ENCODE results near the gene ARHGEF12.

The ARHGEF12 gene

GRCh38 chr11:120394119-120394518 lies 57.9 kb downstream of the ARHGEF12 start:
- TF ChIP-seq ZNF274 (IDR thresholded peaks at IDR 0.05; ENCODE audit: low read depth, low read length): no peak
- H3K4me3 ChIP-seq (ENCODE audit: low read length): no peak overlapping the region

- H3K4me3 ChIP-seq (ENCODE audit: low read length): no peak overlapping the region
- TF ChIP-seq ZNF274 (IDR thresholded peaks at IDR 0.05; ENCODE audit: low read depth, low read length): no peak
Measured at GRCh38 chr11:120395778-120396177, 59.6 kb downstream of the ARHGEF12 start.

- no peak overlapping the region for H3K4me3 ChIP-seq (ENCODE audit: low read length)
- TF ChIP-seq ZNF274 (IDR thresholded peaks at IDR 0.05; ENCODE audit: low read depth, low read length): no peak
Measured at GRCh38 chr11:120398132-120398531, 61.9 kb downstream of the ARHGEF12 start.

GRCh38 chr11:120399307-120399706 lies 63.1 kb downstream of the ARHGEF12 start:
- no peak overlapping the region for H3K4me3 ChIP-seq (ENCODE audit: low read length)
- TF ChIP-seq ZNF274 (IDR thresholded peaks at IDR 0.05; ENCODE audit: low read depth, low read length): no peak

GRCh38 chr11:120400564-120401364 lies 64.6 kb downstream of the ARHGEF12 start:
- TF ChIP-seq ZNF274 (IDR thresholded peaks at IDR 0.05; ENCODE audit: low read depth, low read length): no peak
- H3K4me3 ChIP-seq (ENCODE audit: low read length): no peak overlapping the region; the same call in 1 of the 2 replicates

- H3K4me3 ChIP-seq (ENCODE audit: low read length): no peak overlapping the region; the same call in 1 of the 2 replicates
- TF ChIP-seq ZNF274 (IDR thresholded peaks at IDR 0.05; ENCODE audit: low read depth, low read length): no peak
Measured at GRCh38 chr11:120401506-120401905, 65.3 kb downstream of the ARHGEF12 start.

GRCh38 chr11:120403966-120404365 lies 67.8 kb downstream of the ARHGEF12 start:
- no peak for TF ChIP-seq ZNF274 (IDR thresholded peaks at IDR 0.05; ENCODE audit: low read depth, low read length)
- no peak overlapping the region for H3K4me3 ChIP-seq (ENCODE audit: low read length)

GRCh38 chr11:120404495-120404894 lies 68.3 kb downstream of the ARHGEF12 start:
- TF ChIP-seq ZNF274 (IDR thresholded peaks at IDR 0.05; ENCODE audit: low read depth, low read length): no peak
- no peak overlapping the region for H3K4me3 ChIP-seq (ENCODE audit: low read length)

- TF ChIP-seq ZNF274 (IDR thresholded peaks at IDR 0.05; ENCODE audit: low read depth, low read length): no peak
Measured at GRCh38 chr11:120409655-120410054, 73.4 kb downstream of the ARHGEF12 start.

GRCh38 chr11:120410622-120411380 lies 74.6 kb downstream of the ARHGEF12 start:
- TF ChIP-seq ZNF274 (IDR thresholded peaks at IDR 0.05; ENCODE audit: low read depth, low read length): no peak
- no peak overlapping the region for H3K4me3 ChIP-seq (ENCODE audit: low read length)

More at GRCh38 chr11:120409655-120410054, 73.4 kb downstream of the ARHGEF12 start:
- H3K4me3 ChIP-seq (ENCODE audit: low read length): no peak overlapping the region

GRCh38 chr11:120413480-120413879 lies 77.3 kb downstream of the ARHGEF12 start:
- no peak for TF ChIP-seq ZNF274 (IDR thresholded peaks at IDR 0.05; ENCODE audit: low read depth, low read length)
- H3K4me3 ChIP-seq (ENCODE audit: low read length): no peak overlapping the region

GRCh38 chr11:120420572-120420971 lies 84.4 kb downstream of the ARHGEF12 start:
- TF ChIP-seq ZNF274 (IDR thresholded peaks at IDR 0.05; ENCODE audit: low read depth, low read length): no peak

GRCh38 chr11:120424185-120424969 lies 88.2 kb downstream of the ARHGEF12 start:
- no peak overlapping the region for H3K4me3 ChIP-seq (ENCODE audit: low read length)
- no peak for TF ChIP-seq ZNF274 (IDR thresholded peaks at IDR 0.05; ENCODE audit: low read depth, low read length)

More at GRCh38 chr11:120420572-120420971, 84.4 kb downstream of the ARHGEF12 start:
- no peak overlapping the region for H3K4me3 ChIP-seq (ENCODE audit: low read length)

- TF ChIP-seq ZNF274 (IDR thresholded peaks at IDR 0.05; ENCODE audit: low read depth, low read length): no peak
- no peak overlapping the region for H3K4me3 ChIP-seq (ENCODE audit: low read length)
Measured at GRCh38 chr11:120424970-120425332, 88.7 kb downstream of the ARHGEF12 start.

Data from GM08714 (cell line).